Measurements from ENCODE around the gene ELP4.

GRCh38 chr11:31712851-31713250 lies 203.3 kb downstream of the ELP4 start:
- TF ChIP-seq CTCF (IDR thresholded peaks at IDR 0.05) (no peak), POLR2A (IDR thresholded peaks at IDR 0.05) (no peak)
